ENCODE data around the gene AGAP1.

GRCh38 chr2:235639885-235640284 lies 146.0 kb downstream of the AGAP1 start:
- TF ChIP-seq, protein P1, sequence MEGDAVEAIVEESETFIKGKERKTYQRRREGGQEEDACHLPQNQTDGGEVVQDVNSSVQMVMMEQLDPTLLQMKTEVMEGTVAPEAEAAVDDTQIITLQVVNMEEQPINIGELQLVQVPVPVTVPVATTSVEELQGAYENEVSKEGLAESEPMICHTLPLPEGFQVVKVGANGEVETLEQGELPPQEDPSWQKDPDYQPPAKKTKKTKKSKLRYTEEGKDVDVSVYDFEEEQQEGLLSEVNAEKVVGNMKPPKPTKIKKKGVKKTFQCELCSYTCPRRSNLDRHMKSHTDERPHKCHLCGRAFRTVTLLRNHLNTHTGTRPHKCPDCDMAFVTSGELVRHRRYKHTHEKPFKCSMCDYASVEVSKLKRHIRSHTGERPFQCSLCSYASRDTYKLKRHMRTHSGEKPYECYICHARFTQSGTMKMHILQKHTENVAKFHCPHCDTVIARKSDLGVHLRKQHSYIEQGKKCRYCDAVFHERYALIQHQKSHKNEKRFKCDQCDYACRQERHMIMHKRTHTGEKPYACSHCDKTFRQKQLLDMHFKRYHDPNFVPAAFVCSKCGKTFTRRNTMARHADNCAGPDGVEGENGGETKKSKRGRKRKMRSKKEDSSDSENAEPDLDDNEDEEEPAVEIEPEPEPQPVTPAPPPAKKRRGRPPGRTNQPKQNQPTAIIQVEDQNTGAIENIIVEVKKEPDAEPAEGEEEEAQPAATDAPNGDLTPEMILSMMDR (IDR thresholded peaks at IDR 0.05; ENCODE audit: low read depth, low read length, poor library complexity, severe bottlenecking) = no peak
- no peak for TF ChIP-seq EZH2phosphoT487 (IDR thresholded peaks at IDR 0.05; ENCODE audit: borderline replicate concordance, low read length)

All from DOHH2 (cell line).